Stimulated activated naive CD8-positive, alpha-beta T cell treated with anti-CD3 and anti-CD28 coated beads, Interleukin-15, amount 100 ng/mL, for 72 hours (primary cell): ENCODE data around the gene TMUB1.
"Not testable (repeated sequence)": the region's sequence is repeated elsewhere in the genome, so short reads cannot be mapped to it uniquely, and the experiment has no call there.

Experiments
- ATAC-seq: fragments of 150-1000 bp; cut with Tn5 transposase; 2 replicates; pipeline ENCODE4 v1.10.0; 2021; ENCODE audit warnings: mild to moderate bottlenecking, moderate library complexity
- DNase-seq, 2 donors: peaks; one replicate each; pipeline ENCODE4 v3.0.0; 2021 to 2022
- H3K27ac Mint-ChIP-seq, 2 donors: one replicate each; pipeline ENCODE4 v1.8.0; 2022; ENCODE audit warnings: mild to moderate bottlenecking in 2 of 2, mixed read lengths in 2 of 2, moderate library complexity in 2 of 2
- H3K27me3 Mint-ChIP-seq: one replicate; pipeline ENCODE4 v1.8.0; 2022; ENCODE audit warnings: mixed read lengths
- H3K4me1 Mint-ChIP-seq: one replicate; pipeline ENCODE4 v1.8.0; 2022; ENCODE audit warnings: mild to moderate bottlenecking, mixed read lengths
- H3K4me3 Mint-ChIP-seq, 2 donors: one replicate each; pipeline ENCODE4 v1.8.0; 2022; ENCODE audit warnings: mild to moderate bottlenecking in 2 of 2, mixed read lengths in 2 of 2, moderate library complexity in 1 of 2
- H3K9me3 Mint-ChIP-seq, 2 donors: one replicate each; pipeline ENCODE4 v1.8.0; 2022; ENCODE audit warnings: mixed read lengths in 2 of 2

TMUB1 gene

GRCh38 chr7:151047976-151048815, 35.1 kb downstream of the TMUB1 start, which contains the start of gene ASIC3:
ASIC3 (plus strand) TSS chr7:151048531; CDS start chr7:151048886, 355 bp downstream.
- H3K4me1 Mint-ChIP-seq = peaks cover 11% of the 10 kb centered on the region
- no peak for DNase-seq
- no peak for ATAC-seq
- no peak within 1 kb of the TSS for H3K27ac Mint-ChIP-seq
- no peak within 1 kb of the TSS for H3K4me3 Mint-ChIP-seq
- no peaks in the 10 kb centered on the region for H3K9me3 Mint-ChIP-seq
- H3K27me3 Mint-ChIP-seq = peaks cover 10% of the 10 kb centered on the region

DNA sequence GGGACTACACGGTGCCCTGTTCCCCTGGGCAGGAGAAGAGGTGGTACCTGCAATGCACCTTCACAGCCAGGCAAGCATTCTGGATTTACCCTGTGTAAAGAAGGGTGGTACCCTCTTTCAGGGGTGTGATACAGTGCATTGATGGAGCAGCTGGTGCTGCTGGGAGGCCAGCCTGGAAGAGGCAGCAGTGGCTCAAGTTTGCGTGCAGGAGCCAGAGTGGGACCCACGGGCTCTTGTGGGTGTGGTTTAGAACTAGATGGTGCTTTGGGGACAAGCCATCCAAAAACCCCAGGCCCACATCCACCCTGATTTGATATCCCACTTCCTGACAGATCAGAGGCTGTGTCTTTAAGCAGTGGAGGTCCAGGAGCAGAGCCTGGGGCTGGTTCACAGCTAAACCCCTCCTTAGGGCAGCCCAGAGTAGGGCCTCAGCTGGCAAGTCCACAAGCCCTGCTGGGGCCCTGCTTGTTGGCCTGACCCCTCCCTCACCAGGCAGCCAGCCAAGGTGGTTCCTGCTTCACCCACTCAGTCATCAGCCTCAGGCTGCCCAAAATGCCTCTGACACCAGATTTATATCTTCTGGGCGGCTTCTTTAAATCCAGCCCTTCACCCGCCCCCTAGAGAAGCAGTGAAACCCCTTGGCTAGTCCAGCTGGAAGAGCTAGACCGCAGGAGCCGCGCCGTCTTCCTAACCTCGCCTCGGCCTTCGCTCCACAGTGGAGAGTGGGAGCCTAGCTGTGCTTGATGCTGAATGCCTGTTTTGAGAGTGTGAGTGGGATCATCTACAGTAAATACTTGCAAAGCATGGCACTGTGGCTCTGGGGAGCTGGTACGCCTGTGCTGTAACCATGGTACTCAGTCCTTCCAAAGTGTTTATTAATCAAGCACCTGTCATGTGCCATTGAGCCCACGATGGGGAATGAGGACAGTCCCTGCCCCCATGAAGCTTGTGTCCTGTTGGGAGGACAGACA, 36.4 kb downstream of the TMUB1 start:
- Mint-ChIP-seq H3K4me1 (peaks cover 10% of the 10 kb centered on the region), H3K27me3 (peaks cover 10% of the 10 kb centered on the region), H3K9me3 (no peaks in the 10 kb centered on the region), H3K27ac (no peak overlapping the region), H3K4me3 (no peak overlapping the region)
- ATAC-seq (no peak), DNase-seq (no peak)

DNA sequence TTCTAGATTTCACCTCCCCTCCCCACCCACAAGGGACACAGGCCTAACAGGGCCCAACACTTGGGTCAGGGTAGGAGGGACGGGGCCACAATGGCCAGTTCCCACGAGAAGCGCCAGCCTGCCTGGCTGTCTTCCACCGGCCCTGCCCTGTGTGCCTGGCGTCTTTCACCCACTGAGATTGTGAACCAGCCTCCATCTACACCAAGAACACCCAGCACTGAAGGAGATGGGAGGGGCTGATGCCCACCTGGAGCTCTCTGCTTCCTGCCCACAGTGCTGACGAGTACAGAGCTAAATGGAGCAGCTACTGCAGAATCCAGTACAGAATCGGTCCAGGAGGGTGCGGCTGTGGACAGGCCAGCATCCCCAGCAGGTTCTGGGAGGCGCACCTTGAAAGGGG, 37.3 kb downstream of the TMUB1 start:
- DNase-seq (no peak), ATAC-seq (no peak)
- no peaks in the 10 kb centered on the region for H3K9me3 Mint-ChIP-seq
- H3K27ac Mint-ChIP-seq = no peak overlapping the region
- peaks cover 10% of the 10 kb centered on the region for H3K27me3 Mint-ChIP-seq
- peaks cover 5% of the 10 kb centered on the region for H3K4me1 Mint-ChIP-seq
- H3K4me3 Mint-ChIP-seq = no peak overlapping the region

DNA sequence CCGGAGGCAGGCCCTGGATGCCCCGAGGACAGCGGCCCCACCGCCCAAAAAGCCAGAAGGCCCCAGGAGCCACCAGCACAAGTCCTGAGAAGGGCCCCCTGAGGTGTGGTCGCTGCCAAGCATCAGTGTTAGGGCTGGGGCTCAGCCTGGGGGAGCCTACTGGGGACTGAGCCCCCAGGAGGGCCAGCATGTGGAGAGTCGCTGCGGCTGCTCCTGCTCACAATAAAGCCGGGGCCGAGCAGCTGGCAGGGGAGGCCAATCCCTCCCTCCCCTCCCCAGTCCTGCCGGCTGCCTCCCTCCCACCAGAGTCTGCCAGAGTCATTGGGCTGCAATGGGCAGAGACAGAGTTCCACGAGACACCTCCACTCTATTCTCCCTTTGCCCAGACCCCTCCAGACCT, 38.0 kb downstream of the TMUB1 start:
- DNase-seq = no peak
- no peak for ATAC-seq
- Mint-ChIP-seq H3K4me1 (peaks cover 6% of the 10 kb centered on the region), H3K27ac (peak overlapping the region in 1 of 2 donors; percentile 34), H3K4me3 (no peak overlapping the region), H3K27me3 (peaks cover 6% of the 10 kb centered on the region), H3K9me3 (no peaks in the 10 kb centered on the region)

DNA sequence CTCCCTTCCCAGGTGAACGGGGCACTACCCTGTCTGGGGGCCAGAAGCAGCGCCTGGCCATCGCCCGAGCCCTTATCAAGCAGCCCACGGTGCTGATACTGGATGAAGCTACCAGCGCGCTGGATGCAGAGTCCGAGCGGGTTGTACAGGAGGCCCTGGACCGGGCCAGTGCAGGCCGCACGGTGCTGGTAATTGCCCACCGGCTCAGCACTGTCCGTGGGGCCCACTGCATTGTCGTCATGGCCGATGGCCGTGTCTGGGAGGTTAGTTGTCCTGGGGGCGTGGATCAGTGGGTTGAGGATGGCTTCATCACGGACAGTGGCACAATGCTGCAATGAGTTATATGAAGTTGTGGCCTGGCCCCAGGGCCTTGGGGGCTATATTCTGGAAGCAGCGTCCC, 39.3 kb downstream of the TMUB1 start:
- H3K27ac Mint-ChIP-seq = no peak overlapping the region
- ATAC-seq (no peak), DNase-seq (no peak)
- no peaks in the 10 kb centered on the region for H3K9me3 Mint-ChIP-seq
- H3K4me1 Mint-ChIP-seq = peaks cover 19% of the 10 kb centered on the region
- no peaks in the 10 kb centered on the region for H3K27me3 Mint-ChIP-seq
- no peak overlapping the region for H3K4me3 Mint-ChIP-seq

DNA sequence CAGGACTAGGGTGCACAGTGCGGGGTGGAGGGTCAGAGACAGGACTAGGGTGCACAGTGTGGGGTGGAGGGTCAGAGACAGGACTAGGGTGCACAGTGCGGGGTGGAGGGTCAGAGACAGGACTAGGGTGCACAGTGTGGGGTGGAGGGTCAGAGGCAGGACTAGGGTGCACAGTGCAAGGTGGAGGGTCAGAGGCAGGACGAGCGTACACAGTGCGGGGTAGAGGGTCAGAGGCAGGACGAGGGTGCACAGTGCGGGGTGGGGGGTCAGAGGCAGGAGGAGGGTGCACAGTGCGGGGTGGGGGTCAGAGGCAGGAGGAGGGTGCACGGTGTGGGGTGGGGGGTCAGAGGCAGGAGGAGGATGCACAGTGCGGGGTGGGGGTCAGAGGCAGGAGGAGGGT, 39.8 kb downstream of the TMUB1 start:
- H3K4me3 Mint-ChIP-seq, H3K27ac Mint-ChIP-seq, DNase-seq, H3K27me3 Mint-ChIP-seq, H3K9me3 Mint-ChIP-seq: not testable (repeated sequence)
- peaks cover 24% of the 10 kb centered on the region for H3K4me1 Mint-ChIP-seq
- peak; percentile 44 for ATAC-seq

DNA sequence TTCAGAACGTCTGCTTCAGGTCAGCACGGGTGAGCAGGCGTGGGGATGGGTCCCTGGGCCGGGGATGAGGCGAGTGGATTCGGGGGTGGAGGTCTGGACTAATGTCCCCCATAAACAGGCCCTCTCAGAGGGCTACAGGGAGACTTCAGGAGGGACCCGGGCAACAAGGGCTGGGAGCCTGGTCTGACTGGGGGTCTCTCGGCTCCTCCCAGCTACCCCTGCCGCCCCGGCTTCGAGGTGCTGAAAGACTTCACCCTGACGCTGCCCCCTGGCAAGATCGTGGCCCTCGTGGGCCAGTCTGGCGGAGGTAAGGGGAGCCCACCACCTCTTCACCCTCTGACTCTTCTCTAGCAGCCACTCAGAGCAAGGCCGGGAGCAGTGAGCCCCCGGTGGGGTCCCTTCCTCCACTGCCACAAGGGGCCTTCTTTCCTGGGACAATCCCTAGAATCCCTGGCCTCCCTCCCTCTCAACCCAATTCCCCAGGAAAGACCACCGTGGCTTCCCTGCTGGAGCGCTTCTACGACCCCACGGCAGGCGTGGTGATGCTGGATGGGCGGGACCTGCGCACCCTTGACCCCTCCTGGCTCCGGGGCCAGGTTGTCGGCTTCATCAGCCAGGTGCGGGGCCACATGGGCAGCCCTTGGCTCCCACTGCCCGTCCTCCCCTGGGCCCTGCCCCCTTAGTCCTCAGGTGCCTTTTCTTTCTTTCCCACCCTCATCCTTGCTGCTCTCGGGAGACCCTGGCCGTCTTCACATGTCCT, 42.5 kb downstream of the TMUB1 start:
- H3K9me3 Mint-ChIP-seq = no peaks in the 10 kb centered on the region
- peaks cover 22% of the 10 kb centered on the region for H3K4me1 Mint-ChIP-seq
- ATAC-seq = no peak
- DNase-seq = no peak
- no peak overlapping the region for H3K4me3 Mint-ChIP-seq
- H3K27me3 Mint-ChIP-seq = no peaks in the 10 kb centered on the region
- peak overlapping the region in 1 of 2 donors; percentile 42 for H3K27ac Mint-ChIP-seq

DNA sequence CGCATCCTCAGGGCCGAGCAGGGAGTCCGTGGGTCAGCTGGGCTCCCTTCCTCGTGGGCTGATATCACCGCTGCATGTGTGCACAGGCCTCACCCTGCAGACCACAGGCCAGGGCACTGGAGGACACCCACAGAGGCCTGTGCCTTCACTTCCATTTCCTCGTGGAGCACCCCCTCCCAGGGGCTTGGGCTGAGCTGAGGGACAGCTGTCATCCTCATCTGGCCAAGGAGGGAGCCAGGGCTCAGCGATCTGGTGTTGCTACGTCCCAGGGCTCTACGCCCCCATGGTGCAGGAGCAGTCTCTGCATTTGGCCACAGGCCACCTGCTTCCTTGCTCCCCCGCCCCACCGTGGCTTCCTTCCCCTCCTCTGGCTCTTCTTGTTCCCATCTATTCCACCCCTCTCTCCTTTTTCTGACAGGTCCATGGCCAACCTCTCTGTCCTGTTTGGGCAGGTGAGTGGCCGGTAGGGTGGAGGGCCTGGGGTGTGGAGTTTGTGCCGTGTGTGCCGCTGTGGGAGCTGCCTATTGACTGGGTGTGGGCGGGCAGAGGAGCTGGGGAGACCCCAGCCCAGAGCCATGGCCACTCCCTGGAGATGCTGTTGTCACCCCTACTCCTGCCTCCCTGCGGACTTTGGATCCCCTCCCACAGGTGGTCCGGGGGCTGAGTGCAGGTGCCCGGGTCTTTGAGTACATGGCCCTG, 43.3 kb downstream of the TMUB1 start:
- Mint-ChIP-seq H3K4me1 (peaks cover 22% of the 10 kb centered on the region), H3K9me3 (no peaks in the 10 kb centered on the region), H3K4me3 (no peak overlapping the region), H3K27ac (peak overlapping the region in 1 of 2 donors; percentile 42), H3K27me3 (no peaks in the 10 kb centered on the region)
- ATAC-seq = no peak
- no peak for DNase-seq

GRCh38 chr7:151038951-151039849, 44.1 kb downstream of the TMUB1 start:
- Mint-ChIP-seq H3K27ac (peak overlapping the region; percentile 38 to 94), H3K4me1 (peaks cover 22% of the 10 kb centered on the region), H3K9me3 (no peaks in the 10 kb centered on the region), H3K4me3 (peak overlapping the region; percentile 2 to 59), H3K27me3 (no peaks in the 10 kb centered on the region)
- DNase-seq (peak; percentile 61 to 74), ATAC-seq (peak; percentile 85)

DNA sequence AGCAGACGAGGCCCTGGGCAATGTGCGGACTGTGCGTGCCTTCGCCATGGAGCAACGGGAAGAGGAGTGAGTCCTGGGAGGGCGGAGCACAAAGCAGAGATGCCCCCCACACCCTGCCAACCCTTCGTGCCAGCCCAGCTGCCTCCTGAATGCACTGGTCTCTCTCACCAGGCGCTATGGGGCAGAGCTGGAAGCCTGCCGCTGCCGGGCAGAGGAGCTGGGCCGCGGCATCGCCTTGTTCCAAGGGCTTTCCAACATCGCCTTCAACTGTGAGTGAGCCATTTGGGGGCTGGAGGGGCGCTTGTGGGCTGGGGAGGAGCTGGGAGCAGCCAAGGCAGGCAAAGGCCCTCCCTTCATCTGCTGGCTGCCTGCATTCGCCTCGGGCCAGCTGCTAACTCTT, 47.4 kb downstream of the TMUB1 start:
- H3K4me3 Mint-ChIP-seq = no peak overlapping the region
- H3K27me3 Mint-ChIP-seq = no peaks in the 10 kb centered on the region
- no peaks in the 10 kb centered on the region for H3K9me3 Mint-ChIP-seq
- H3K27ac Mint-ChIP-seq = no peak overlapping the region
- ATAC-seq (no peak), DNase-seq (no peak)
- peaks cover 28% of the 10 kb centered on the region for H3K4me1 Mint-ChIP-seq

GRCh38 chr7:151035026-151035717, 48.1 kb downstream of the TMUB1 start:
- Mint-ChIP-seq H3K27ac (no peak overlapping the region), H3K4me3 (no peak overlapping the region), H3K27me3 (no peaks in the 10 kb centered on the region), H3K9me3 (no peaks in the 10 kb centered on the region), H3K4me1 (peaks cover 26% of the 10 kb centered on the region)
- no peak for DNase-seq
- ATAC-seq = no peak

- Mint-ChIP-seq H3K27ac (no peak overlapping the region), H3K4me1 (peaks cover 26% of the 10 kb centered on the region), H3K9me3 (no peaks in the 10 kb centered on the region), H3K27me3 (no peaks in the 10 kb centered on the region), H3K4me3 (no peak overlapping the region)
- ATAC-seq = no peak
- DNase-seq = no peak
Measured at GRCh38 chr7:151034312-151035025, 48.8 kb downstream of the TMUB1 start.

GRCh38 chr7:151033864-151034249, 49.4 kb downstream of the TMUB1 start:
- Mint-ChIP-seq H3K9me3 (no peaks in the 10 kb centered on the region), H3K4me1 (peaks cover 26% of the 10 kb centered on the region), H3K27ac (no peak overlapping the region), H3K4me3 (no peak overlapping the region), H3K27me3 (no peaks in the 10 kb centered on the region)
- ATAC-seq (no peak), DNase-seq (no peak)
